CD4-positive, alpha-beta T cell (primary cell): ENCODE measurements around the gene CTIF. TPM values are rescaled to one million over a fixed set of nuclear protein-coding genes. Genes with fewer than 3 reads are reported as not detected.

Source experiments
- ATAC-seq: fragments of 200-7000 bp; cut with Tn5 transposase; one replicate; pipeline ENCODE4 v1.10.0; 2022; ENCODE audit warnings: mild to moderate bottlenecking; ENCODE audit not compliant: poor library complexity
- CTCF ChIA-PET: fragments of 350-600 bp; sonication (Branson Sonifier 250); formaldehyde crosslinking; loops from one replicate; lab custom pipeline; 2021; ENCODE audit warnings: antibody characterized with exemption, inconsistent platforms; lab: Charles Lee
- POLR2A ChIA-PET: fragments of 350-600 bp; sonication (Branson Sonifier 250); formaldehyde crosslinking; loops from one replicate; lab custom pipeline; 2021; ENCODE audit warnings: antibody characterized with exemption, inconsistent platforms; lab: Charles Lee
- DNase-seq, 14 experiments: peaks; one replicate each; pipeline ENCODE4 v3.0.0-alpha.2; 2013 to 2020; ENCODE audit warnings: mixed read lengths in 2 of 14
- H3K27ac ChIP-seq, 2 donors: one replicate each; pipeline versions ENCODE4 v1.5.1 to v1.7.0; 2013; ENCODE audit warnings: low read length in 2 of 2, low read depth in 1 of 2, mild to moderate bottlenecking in 1 of 2
- H3K27me3 ChIP-seq, 2 experiments: 1 replicate in 1 of 2; 2 replicates in 1 of 2; pipeline versions ENCODE4 v1.6.1 to v1.7.0; 2013; ENCODE audit warnings: low read length in 2 of 2, control low read depth in 1 of 2, mild to moderate bottlenecking in 1 of 2, moderate library complexity in 1 of 2; ENCODE audit not compliant: insufficient read depth in 2 of 2, control insufficient read depth in 1 of 2
- H3K36me3 ChIP-seq: one replicate; pipeline ENCODE4 v1.6.1; 2013; ENCODE audit warnings: low read length, control low read depth; ENCODE audit not compliant: insufficient read depth
- H3K4me1 ChIP-seq: one replicate; pipeline ENCODE4 v1.6.1; 2013; ENCODE audit warnings: low read length, control low read depth; ENCODE audit not compliant: insufficient read depth
- H3K4me3 ChIP-seq: one replicate; pipeline ENCODE4 v1.5.1; 2013; ENCODE audit warnings: mild to moderate bottlenecking, low read length, moderate library complexity
- H3K9me3 ChIP-seq, 2 experiments: 1 replicate in 1 of 2; 2 replicates in 1 of 2; pipeline versions ENCODE4 v1.6.1 to v1.7.0; 2013; ENCODE audit warnings: low read length in 2 of 2, mild to moderate bottlenecking in 2 of 2, control low read depth in 1 of 2, moderate library complexity in 1 of 2; ENCODE audit not compliant: control insufficient read depth in 1 of 2, insufficient read depth in 1 of 2
- H3K27ac Mint-ChIP-seq: one replicate; pipeline ENCODE4 v1.8.0; 2020; ENCODE audit warnings: mixed read lengths
- H3K27me3 Mint-ChIP-seq: one replicate; pipeline ENCODE4 v1.8.0; 2021; ENCODE audit warnings: mixed read lengths
- H3K36me3 Mint-ChIP-seq: one replicate; pipeline ENCODE4 v1.8.0; 2021; ENCODE audit warnings: low read depth, mixed read lengths
- H3K4me1 Mint-ChIP-seq: one replicate; pipeline ENCODE4 v1.8.0; 2021; ENCODE audit warnings: low read depth, mixed read lengths
- H3K4me3 Mint-ChIP-seq: one replicate; pipeline ENCODE4 v1.8.0; 2020; ENCODE audit warnings: mild to moderate bottlenecking, mixed read lengths
- H3K9me3 Mint-ChIP-seq: one replicate; pipeline ENCODE4 v1.8.0; 2020; ENCODE audit warnings: mixed read lengths
- intact Hi-C, 2 experiments: fragments of 100-400 bp; cut with DNase I in 1 of 2; cut with micrococcal nuclease in 1 of 2; formaldehyde crosslinking; loops; one replicate each; pipeline versions ENCODE4 v1.15.1 to v1.9.0; 2023 to 2025; cut with DNase I, micrococcal nuclease
- total RNA-seq, 174 experiments: library from RNA in 2 of 174; stranded (reverse) in 2 of 174; gene quantifications; one replicate each; pipeline ENCODE4 v1.2.3 and lab custom pipeline; 2021 to 2026
- TF ChIP-seq, protein P1 (sequence below): fragments of 200-600 bp; IDR thresholded peaks from one replicate; pipeline ENCODE4 v1.8.0; 2022; ENCODE audit warnings: antibody characterized with exemption, mild to moderate bottlenecking

Gene CTIF
- total RNA-seq, 2 experiments from 2014 or later, result 1.1 to 2.9 TPM

GRCh38 chr18:48861181-48861708, 322.4 kb downstream of the CTIF start:
- no peak overlapping the region for H3K4me3 Mint-ChIP-seq
- intact Hi-C loops, result no loop called here
- POLR2A ChIA-PET, result interaction anchor here (1.3 kb wide), 1 partner anchor 8 kb away, joined by 3 read pairs; no protein-coding TSS in a partner anchor
- H3K4me1 ChIP-seq, result no peaks in the 10 kb centered on the region
- H3K27ac ChIP-seq, result no peak overlapping the region
- no peak overlapping the region for H3K4me3 ChIP-seq
- no peak overlapping the region for H3K27ac Mint-ChIP-seq
- H3K9me3 ChIP-seq, result peaks cover 0 to 5% of the 10 kb centered on the region in 2 experiments
- H3K36me3 Mint-ChIP-seq, result no peaks in the 10 kb centered on the region
- no peaks in the 10 kb centered on the region for H3K27me3 Mint-ChIP-seq
- peaks cover 6% of the 10 kb centered on the region for H3K4me1 Mint-ChIP-seq
- ATAC-seq (no peak), DNase-seq (no peak)
- H3K9me3 Mint-ChIP-seq, result peaks cover 2% of the 10 kb centered on the region
- no peaks in the 10 kb centered on the region for H3K27me3 ChIP-seq
- CTCF ChIA-PET, result interaction anchor here (0.5 kb wide), 1 partner anchor 1493 kb away, joined by 3 read pairs; no protein-coding TSS in a partner anchor
- no peaks in the 10 kb centered on the region for H3K36me3 ChIP-seq
- TF ChIP-seq, protein P1, sequence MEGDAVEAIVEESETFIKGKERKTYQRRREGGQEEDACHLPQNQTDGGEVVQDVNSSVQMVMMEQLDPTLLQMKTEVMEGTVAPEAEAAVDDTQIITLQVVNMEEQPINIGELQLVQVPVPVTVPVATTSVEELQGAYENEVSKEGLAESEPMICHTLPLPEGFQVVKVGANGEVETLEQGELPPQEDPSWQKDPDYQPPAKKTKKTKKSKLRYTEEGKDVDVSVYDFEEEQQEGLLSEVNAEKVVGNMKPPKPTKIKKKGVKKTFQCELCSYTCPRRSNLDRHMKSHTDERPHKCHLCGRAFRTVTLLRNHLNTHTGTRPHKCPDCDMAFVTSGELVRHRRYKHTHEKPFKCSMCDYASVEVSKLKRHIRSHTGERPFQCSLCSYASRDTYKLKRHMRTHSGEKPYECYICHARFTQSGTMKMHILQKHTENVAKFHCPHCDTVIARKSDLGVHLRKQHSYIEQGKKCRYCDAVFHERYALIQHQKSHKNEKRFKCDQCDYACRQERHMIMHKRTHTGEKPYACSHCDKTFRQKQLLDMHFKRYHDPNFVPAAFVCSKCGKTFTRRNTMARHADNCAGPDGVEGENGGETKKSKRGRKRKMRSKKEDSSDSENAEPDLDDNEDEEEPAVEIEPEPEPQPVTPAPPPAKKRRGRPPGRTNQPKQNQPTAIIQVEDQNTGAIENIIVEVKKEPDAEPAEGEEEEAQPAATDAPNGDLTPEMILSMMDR, result no peak

- H3K27ac Mint-ChIP-seq, result no peak overlapping the region
Measured at GRCh38 chr18:48862132-48862531, 323.3 kb downstream of the CTIF start.

DNA sequence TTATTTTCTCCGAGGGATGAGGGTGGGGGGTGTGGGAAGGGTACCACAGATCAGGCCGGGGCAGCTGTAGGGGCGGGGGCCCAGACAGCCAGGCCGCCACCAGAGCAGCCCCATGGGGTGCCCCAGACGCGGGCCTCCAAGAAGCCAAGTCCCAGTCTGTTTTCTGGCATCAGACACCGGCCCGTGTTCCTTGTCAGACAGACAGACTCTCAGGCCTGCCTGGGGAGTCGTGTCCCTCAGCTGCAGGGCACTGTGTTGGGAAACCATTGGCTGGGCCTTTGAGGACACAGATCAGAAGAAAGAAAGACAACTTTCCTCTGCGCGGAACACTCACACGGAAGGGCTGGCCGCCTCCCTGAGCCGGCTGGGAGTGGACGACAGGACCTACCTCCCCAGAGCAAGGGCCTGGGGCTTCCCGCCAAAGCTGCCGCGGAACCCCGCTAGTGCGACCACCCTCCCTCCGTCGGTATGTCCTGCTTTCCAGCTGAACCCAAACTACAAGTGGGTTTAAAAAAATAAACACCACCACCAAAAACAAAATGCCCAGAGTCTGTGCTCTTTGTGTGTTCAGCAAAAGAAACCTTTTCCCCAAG, 323.9 kb downstream of the CTIF start:
- Mint-ChIP-seq H3K4me1 (no peaks in the 10 kb centered on the region), H3K9me3 (peaks cover 2% of the 10 kb centered on the region), H3K4me3 (no peak overlapping the region), H3K27me3 (no peaks in the 10 kb centered on the region), H3K36me3 (no peaks in the 10 kb centered on the region), H3K27ac (no peak overlapping the region)
- Histone ChIP-seq H3K4me3 (no peak overlapping the region), H3K36me3 (no peaks in the 10 kb centered on the region), H3K9me3 (peaks cover 0 to 8% of the 10 kb centered on the region in 2 experiments), H3K27me3 (no peaks in the 10 kb centered on the region), H3K27ac (no peak overlapping the region), H3K4me1 (peaks cover 8% of the 10 kb centered on the region)
- CTCF ChIA-PET, result no interaction called here
- TF ChIP-seq, protein P1, result no peak
- no peak for DNase-seq
- intact Hi-C loops, result no loop called here
- ATAC-seq, result no peak
- POLR2A ChIA-PET, result no interaction called here

More at GRCh38 chr18:48862132-48862531, 323.3 kb downstream of the CTIF start:
- Histone ChIP-seq H3K27me3 (no peaks in the 10 kb centered on the region), H3K4me3 (no peak overlapping the region), H3K36me3 (no peaks in the 10 kb centered on the region), H3K9me3 (peaks cover 0 to 8% of the 10 kb centered on the region in 2 experiments), H3K4me1 (peaks cover 2% of the 10 kb centered on the region), H3K27ac (no peak overlapping the region)
- CTCF ChIA-PET, result interaction anchor here (0.5 kb wide), 1 partner anchor 1492 kb away, joined by 3 read pairs; no protein-coding TSS in a partner anchor
- Mint-ChIP-seq H3K9me3 (peaks cover 2% of the 10 kb centered on the region), H3K36me3 (no peaks in the 10 kb centered on the region), H3K4me1 (no peaks in the 10 kb centered on the region), H3K4me3 (no peak overlapping the region), H3K27me3 (no peaks in the 10 kb centered on the region)
- POLR2A ChIA-PET, result interaction anchor here (1.3 kb wide), 1 partner anchor 9 kb away, joined by 3 read pairs; no protein-coding TSS in a partner anchor
- TF ChIP-seq, protein P1, result no peak
- no peak for ATAC-seq
- DNase-seq, result no peak
- intact Hi-C loops, result no loop called here
